Transverse colon (tissue), 4 donors: Measurements from ENCODE around the gene DAAM1. TPM values are rescaled to one million over a fixed set of nuclear protein-coding genes. Genes with fewer than 3 reads are reported as not detected.
A peak's percentile ranks its signal among the peaks of the same experiment; 100 is the strongest.

Source experiments
- DNase-seq: peaks from one replicate; pipeline ENCODE4 v3.0.0-alpha.2; 2019
- H3K27ac ChIP-seq, 4 donors: fragments of 200-600 bp; sonication (generic); 2 replicates each; pipeline ENCODE4 v1.5.1; 2016 to 2018; ENCODE audit warnings: inconsistent platforms in 4 of 4
- H3K27me3 ChIP-seq: fragments of 200-600 bp; sonication (generic); 2 replicates; pipeline ENCODE4 v1.5.1; 2017; ENCODE audit warnings: inconsistent platforms
- H3K36me3 ChIP-seq, 4 donors: fragments of 200-600 bp; sonication (generic); 2 replicates each; pipeline ENCODE4 v1.5.1; 2017 to 2019; ENCODE audit warnings: inconsistent platforms in 4 of 4
- H3K4me1 ChIP-seq, 4 donors: fragments of 200-600 bp; sonication (generic); 2 replicates each; pipeline ENCODE4 v1.5.1; 2017 to 2020; ENCODE audit warnings: inconsistent platforms in 4 of 4
- H3K4me3 ChIP-seq, 4 donors: fragments of 200-600 bp; sonication (generic); 1 replicate in 1 of 4; 2 replicates in 3 of 4; pipeline versions ENCODE4 v1.5.1 to v1.6.1; 2017 to 2019; ENCODE audit warnings: inconsistent platforms in 4 of 4
- H3K9me3 ChIP-seq, 2 donors: fragments of 200-600 bp; sonication (generic); 2 replicates each; pipeline ENCODE4 v1.5.1; 2017 to 2019; ENCODE audit warnings: inconsistent platforms in 2 of 2
- EP300 ChIP-seq: sonication (generic); formaldehyde crosslinking; IDR thresholded peaks from one replicate; pipeline ENCODE4 v1.6.1; 2017; ENCODE audit warnings: antibody characterized with exemption, low read depth
- POLR2A ChIP-seq: fragments of 450-650 bp; IDR thresholded peaks from one replicate; pipeline ENCODE4 v1.6.1; 2016; ENCODE audit warnings: antibody characterized with exemption, mild to moderate bottlenecking, moderate library complexity
- POLR2AphosphoS5 ChIP-seq, 3 donors: sonication (generic); formaldehyde crosslinking; IDR thresholded peaks; one replicate each; pipeline ENCODE4 v1.6.1; 2016; ENCODE audit warnings: antibody characterized with exemption in 3 of 3
- WGBS, 2 donors: methylation state at CpG; one replicate each; pipeline ENCODE4 v1.1.5; 2018; ENCODE audit warnings: low coverage in 1 of 2; 5-methylcytosine and 5-hydroxymethylcytosine counted together
- in situ Hi-C, 4 donors: fragments of 200-750 bp; cut with MboI; loops; one replicate each; pipeline versions ENCODE4 v1.15.0 to v1.15.1; 2017; ENCODE audit warnings: low sequenced_read_pairs in 3 of 4, low pct_ligation_motif_present in 1 of 4, low pct_unique_long_range_greater_than_20kb in 1 of 4
- intact Hi-C: fragments of 100-400 bp; cut with DNase I; formaldehyde crosslinking; loops from one replicate; pipeline ENCODE4 v1.15.1; 2023; ENCODE audit warnings: low total_unique reads
- total RNA-seq, 4 donors: library from RNA; depleted of rRNA; stranded (reverse); fragments of >200 nt; gene quantifications; one replicate each; pipeline ENCODE4 v1.1.0, GENCODE V29; 2016
- TF ChIP-seq, protein P1 (sequence below), 5 experiments: fragments of 200-600 bp in 3 of 5; fragments of 450-650 bp in 2 of 5; sonication (generic) in 3 of 5; IDR thresholded peaks; 1 replicate in 2 of 5; 2 replicates in 3 of 5; pipeline ENCODE4 v1.5.1; 2016 to 2017; ENCODE audit warnings: antibody characterized with exemption in 5 of 5, inconsistent platforms in 3 of 5, mild to moderate bottlenecking in 2 of 5, moderate library complexity in 1 of 5

Gene DAAM1
- total RNA-seq, 4 donors from 2014 or later = 23.9 to 44.5 (median 42.8) TPM

DNA sequence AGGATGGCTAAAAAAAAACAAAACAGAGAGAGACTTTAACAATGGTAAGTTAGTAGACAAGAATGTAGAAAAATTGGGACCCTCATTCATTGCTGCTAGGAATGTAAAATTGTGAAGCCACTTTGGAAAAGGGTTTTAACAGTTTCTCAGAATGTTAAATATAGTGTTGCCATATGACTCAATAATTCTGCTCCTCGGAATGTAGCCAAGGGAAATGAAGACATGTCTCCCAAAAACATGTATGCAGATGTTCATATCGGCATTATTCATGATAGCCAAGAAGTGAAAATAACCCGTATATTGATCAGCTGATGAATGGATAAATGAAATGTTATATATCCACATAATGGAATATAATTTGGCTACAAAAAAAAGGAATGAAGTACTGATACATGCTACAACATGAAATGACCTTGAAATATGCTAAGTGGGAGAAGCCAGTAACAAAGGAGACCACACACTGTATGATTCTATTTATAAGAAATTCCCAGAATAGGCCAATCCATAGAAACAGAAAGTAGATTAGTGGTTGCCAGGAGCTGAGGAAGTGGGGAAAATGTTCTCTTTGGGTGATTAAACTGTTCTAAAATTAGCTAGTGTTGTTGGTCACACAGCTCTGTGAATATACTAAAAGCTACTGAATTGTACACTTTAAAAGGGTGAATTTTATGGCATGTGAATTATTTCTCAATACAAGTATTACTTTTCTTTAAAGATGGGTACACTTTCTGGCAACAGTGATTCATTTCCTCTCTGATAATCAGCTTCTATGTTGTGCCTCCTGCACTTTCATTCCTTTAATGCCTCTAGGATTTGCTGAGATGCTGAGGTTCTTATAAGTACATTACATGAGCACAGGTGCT lies 132.5 kb downstream of the DAAM1 start:
- Histone ChIP-seq H3K4me1 (peaks cover 0 to 33% (median 11%) of the 10 kb centered on the region in 4 donors), H3K27me3 (no peaks in the 10 kb centered on the region), H3K4me3 (no peak overlapping the region), H3K27ac (peak overlapping the region; percentile 39 to 64 (median 54)), H3K36me3 (peaks cover 0 to 10% (median 2%) of the 10 kb centered on the region in 4 donors), H3K9me3 (no peaks in the 10 kb centered on the region)
- no peak for DNase-seq
- WGBS, 2 donors = 73 to 74% methylated on average over 3 of the region's 3 CpGs
- intact Hi-C loops = no loop called here
- TF ChIP-seq EP300 (no peak), POLR2A (no peak), POLR2AphosphoS5 (IDR thresholded peaks at IDR 0.05) (no peak)
- TF ChIP-seq, protein P1, sequence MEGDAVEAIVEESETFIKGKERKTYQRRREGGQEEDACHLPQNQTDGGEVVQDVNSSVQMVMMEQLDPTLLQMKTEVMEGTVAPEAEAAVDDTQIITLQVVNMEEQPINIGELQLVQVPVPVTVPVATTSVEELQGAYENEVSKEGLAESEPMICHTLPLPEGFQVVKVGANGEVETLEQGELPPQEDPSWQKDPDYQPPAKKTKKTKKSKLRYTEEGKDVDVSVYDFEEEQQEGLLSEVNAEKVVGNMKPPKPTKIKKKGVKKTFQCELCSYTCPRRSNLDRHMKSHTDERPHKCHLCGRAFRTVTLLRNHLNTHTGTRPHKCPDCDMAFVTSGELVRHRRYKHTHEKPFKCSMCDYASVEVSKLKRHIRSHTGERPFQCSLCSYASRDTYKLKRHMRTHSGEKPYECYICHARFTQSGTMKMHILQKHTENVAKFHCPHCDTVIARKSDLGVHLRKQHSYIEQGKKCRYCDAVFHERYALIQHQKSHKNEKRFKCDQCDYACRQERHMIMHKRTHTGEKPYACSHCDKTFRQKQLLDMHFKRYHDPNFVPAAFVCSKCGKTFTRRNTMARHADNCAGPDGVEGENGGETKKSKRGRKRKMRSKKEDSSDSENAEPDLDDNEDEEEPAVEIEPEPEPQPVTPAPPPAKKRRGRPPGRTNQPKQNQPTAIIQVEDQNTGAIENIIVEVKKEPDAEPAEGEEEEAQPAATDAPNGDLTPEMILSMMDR (IDR thresholded peaks at IDR 0.05) = no peak
- in situ Hi-C loops = no loop called here

DNA sequence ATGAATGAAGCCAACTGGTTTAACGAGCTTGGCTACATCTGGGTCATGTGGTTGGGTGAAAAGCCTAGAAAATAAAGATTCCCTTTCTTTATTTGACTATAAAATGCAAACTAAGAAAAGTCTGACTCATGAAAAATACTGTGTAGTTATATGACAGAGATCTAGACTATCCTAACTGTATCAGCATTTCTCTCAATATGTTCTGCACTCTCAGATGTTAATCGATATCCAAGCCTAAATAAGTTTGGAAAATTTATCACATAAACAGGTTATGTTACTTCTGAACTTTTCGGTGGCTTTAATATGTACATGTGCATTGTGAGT lies 133.1 kb downstream of the DAAM1 start:
- no peak overlapping the region for H3K4me3 ChIP-seq
- TF ChIP-seq EP300 = no peak
- no peak for TF ChIP-seq POLR2A
- no peak for TF ChIP-seq POLR2AphosphoS5 (IDR thresholded peaks at IDR 0.05)
- TF ChIP-seq, protein P1 (IDR thresholded peaks at IDR 0.05) = no peak
- 68 to 70% methylated on average over 3 of the region's 3 CpGs for WGBS, 2 donors
- no peaks in the 10 kb centered on the region for H3K9me3 ChIP-seq
- H3K27ac ChIP-seq = peak overlapping the region; percentile 39 to 64 (median 54)
- in situ Hi-C loops = no loop called here
- H3K36me3 ChIP-seq = peaks cover 0 to 10% (median 2%) of the 10 kb centered on the region in 4 donors
- H3K27me3 ChIP-seq = no peaks in the 10 kb centered on the region
- peaks cover 0 to 33% (median 11%) of the 10 kb centered on the region in 4 donors for H3K4me1 ChIP-seq
- intact Hi-C loops = no loop called here
- no peak for DNase-seq

DNA sequence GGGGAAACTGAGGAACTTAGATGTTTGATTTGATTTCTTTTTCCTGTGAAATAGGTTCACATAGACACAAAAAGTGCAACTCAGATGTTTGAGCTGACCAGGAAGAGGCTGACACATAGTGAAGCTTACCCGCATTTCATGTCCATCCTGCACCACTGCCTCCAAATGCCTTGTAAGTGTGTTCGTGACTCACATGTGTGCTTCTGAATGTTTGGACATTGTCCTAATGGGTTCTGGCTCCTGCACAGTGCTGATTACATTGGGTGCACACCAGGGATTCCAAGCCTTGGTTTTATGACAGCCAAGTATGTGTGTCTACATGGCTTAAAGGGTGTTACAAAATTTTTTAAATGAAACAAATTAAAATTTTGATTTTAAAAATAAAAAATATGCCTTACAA lies 137.4 kb downstream of the DAAM1 start:
- WGBS, 2 donors = 85% methylated on average over 2 of the region's 2 CpGs; no CpG with 5 or more reads in 1 of the 2 donors
- Histone ChIP-seq H3K36me3 (peaks cover 0 to 10% (median 2%) of the 10 kb centered on the region in 4 donors), H3K4me1 (peaks cover 0 to 11% (median 3%) of the 10 kb centered on the region in 4 donors), H3K4me3 (no peak overlapping the region), H3K27me3 (no peaks in the 10 kb centered on the region), H3K27ac (no peak overlapping the region), H3K9me3 (no peaks in the 10 kb centered on the region)
- TF ChIP-seq EP300 (no peak), POLR2AphosphoS5 (IDR thresholded peaks at IDR 0.05) (no peak), POLR2A (no peak)
- TF ChIP-seq, protein P1 (IDR thresholded peaks at IDR 0.05) = no peak
- intact Hi-C loops (no loop called here), in situ Hi-C loops (no loop called here)
- DNase-seq = no peak

DNA sequence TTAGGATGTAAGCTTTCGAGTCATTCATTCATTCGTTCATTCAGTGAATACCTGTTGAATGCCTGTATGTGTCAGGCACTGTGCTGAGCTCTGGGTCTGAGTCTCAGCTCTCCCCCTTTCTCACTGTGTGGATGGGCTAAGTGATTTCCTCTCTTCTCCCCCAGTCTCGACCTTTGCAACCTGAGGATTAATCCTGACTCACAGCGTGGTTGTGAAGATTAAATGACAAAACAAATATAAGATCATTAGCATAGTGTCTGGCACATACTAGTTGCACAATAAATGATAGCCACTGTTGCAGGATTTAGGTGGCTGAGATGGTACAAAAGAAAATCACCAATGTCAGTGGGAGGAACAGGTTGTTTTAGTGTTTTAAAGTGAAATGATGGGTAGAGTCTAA lies 140.0 kb downstream of the DAAM1 start:
- no peak overlapping the region for H3K27ac ChIP-seq
- H3K4me1 ChIP-seq = peaks cover 0 to 13% (median 8%) of the 10 kb centered on the region in 4 donors
- no peaks in the 10 kb centered on the region for H3K27me3 ChIP-seq
- H3K36me3 ChIP-seq = peaks cover 0 to 10% (median 3%) of the 10 kb centered on the region in 4 donors
- no peak for TF ChIP-seq POLR2A
- TF ChIP-seq POLR2AphosphoS5 (IDR thresholded peaks at IDR 0.05) = no peak
- TF ChIP-seq, protein P1 (IDR thresholded peaks at IDR 0.05) = no peak
- no peak for TF ChIP-seq EP300
- WGBS, 2 donors = 88 to 90% methylated on average over 4 of the region's 4 CpGs
- H3K4me3 ChIP-seq = no peak overlapping the region
- in situ Hi-C loops = no loop called here
- no peak for DNase-seq
- intact Hi-C loops = no loop called here
- H3K9me3 ChIP-seq = no peaks in the 10 kb centered on the region
